K562 (cell line): ENCODE measurements around the gene EYA4. TPM values are rescaled to one million over a fixed set of nuclear protein-coding genes. Genes with fewer than 3 reads are reported as not detected.

Source experiments
- ATAC-seq: fragments of 200-7000 bp; cut with Tn5 transposase; 3 replicates; pipeline ENCODE4 v1.9.1; 2020; ENCODE audit warnings: moderate library complexity
- BruUV-seq: library from RNA; stranded (reverse); fragments of 400-500 nt; replicated peaks from 2 replicates; lab custom pipeline; 2021; lab: Mats Ljungman, UMichigan
- CTCF ChIA-PET: fragments of 300-600 bp; formaldehyde crosslinking; extraction: SDS; loops from one replicate; lab custom pipeline; 2021; ENCODE audit warnings: low intra/inter-chr PET ratio; lab: Yijun Ruan, JAX
- POLR2A ChIA-PET: fragments of 300-600, 350-650 bp; sonication (Branson Sonifier 250); formaldehyde crosslinking; extraction: SDS; loops from one replicate; lab custom pipeline; 2021; ENCODE audit warnings: antibody characterized with exemption, inconsistent platforms; lab: Yijun Ruan, JAX
- DNase-seq, 4 experiments: peaks; one replicate each; pipeline versions ENCODE4 v3.0.0 to v3.0.0-alpha.2; 2011 to 2018; ENCODE audit warnings: low spot score in 3 of 4, mixed read lengths in 3 of 4; ENCODE audit errors: extremely low read depth in 1 of 4
- FAIRE-seq: peaks from 2 replicates; lab custom pipeline; 2011; peaks lifted over from hg19 to GRCh38; lab: Jason Lieb, UNC
- H2AFZ ChIP-seq: 2 replicates; pipeline ENCODE4 v1.6.0; 2011; ENCODE audit warnings: low read depth, low read length, control low read depth, inconsistent platforms
- H3K27ac ChIP-seq: fragments of 200-600 bp; 3 replicates; pipeline ENCODE4 v1.8.0; 2011; ENCODE audit warnings: low read depth, mild to moderate bottlenecking, control low read depth, inconsistent platforms, low read length, moderate library complexity, mixed read lengths; ENCODE audit errors: extremely low read depth
- H3K27me3 ChIP-seq, 2 experiments: fragments of 300-600 bp in 1 of 2; 2 replicates in 1 of 2; 3 replicates in 1 of 2; pipeline versions ENCODE4 v1.6.0 to v1.8.0; 2011; ENCODE audit warnings: inconsistent platforms in 2 of 2, low read length in 2 of 2, mild to moderate bottlenecking in 1 of 2, mixed read lengths in 1 of 2, moderate library complexity in 1 of 2; ENCODE audit not compliant: control insufficient read depth in 2 of 2, insufficient read depth in 2 of 2
- H3K36me3 ChIP-seq: fragments of 300-600 bp; 3 replicates; pipeline ENCODE4 v1.8.0; 2011; ENCODE audit warnings: mild to moderate bottlenecking, low read length, inconsistent platforms; ENCODE audit not compliant: control insufficient read depth, insufficient read depth
- H3K4me1 ChIP-seq, 2 experiments: fragments of 200-600 bp in 1 of 2; replicated peaks in 1 of 2; 2 replicates in 1 of 2; 3 replicates in 1 of 2; pipeline versions ENCODE4 v1.5.1 to v1.8.0; 2011; ENCODE audit warnings: inconsistent platforms in 2 of 2, low read length in 2 of 2, mild to moderate bottlenecking in 1 of 2, mixed read lengths in 1 of 2, moderate library complexity in 1 of 2; ENCODE audit not compliant: control insufficient read depth in 2 of 2, insufficient read depth in 2 of 2
- H3K4me2 ChIP-seq: 2 replicates; pipeline ENCODE4 v1.6.1; 2011; ENCODE audit warnings: low read length, control low read depth, inconsistent platforms, mixed read lengths; ENCODE audit not compliant: insufficient read depth
- H3K4me3 ChIP-seq: fragments of 200-600 bp; sonication (generic), shearing (Covaris generic); 2 replicates; pipeline ENCODE4 v1.5.1; 2016; ENCODE audit warnings: control low read depth, inconsistent platforms
- H3K79me2 ChIP-seq: fragments of 200-600 bp; 3 replicates; pipeline ENCODE4 v1.8.0; 2011; ENCODE audit warnings: low read length, inconsistent platforms; ENCODE audit not compliant: control insufficient read depth, insufficient read depth
- H3K9ac ChIP-seq, 2 experiments: 2 replicates each; pipeline versions ENCODE4 v1.6.0 to v1.6.1; 2011; ENCODE audit warnings: low read depth in 2 of 2, low read length in 2 of 2, control low read depth in 1 of 2, inconsistent platforms in 1 of 2, mild to moderate bottlenecking in 1 of 2, mixed read lengths in 1 of 2; ENCODE audit not compliant: insufficient read depth in 1 of 2
- H3K9me1 ChIP-seq: one replicate; pipeline ENCODE4 v1.6.0; 2011; ENCODE audit warnings: inconsistent platforms, mild to moderate bottlenecking, low read length, moderate library complexity; ENCODE audit not compliant: control insufficient read depth, insufficient read depth
- H3K9me3 ChIP-seq: replicated peaks from 2 replicates; pipeline ENCODE4 v1.5.1; 2011; ENCODE audit warnings: low read depth, low read length, inconsistent platforms; ENCODE audit not compliant: control insufficient read depth, insufficient read depth
- H4K20me1 ChIP-seq: replicated peaks from 2 replicates; pipeline ENCODE4 v1.6.1; 2011; ENCODE audit warnings: low read length, inconsistent platforms, mixed read lengths; ENCODE audit not compliant: control insufficient read depth, insufficient read depth
- ARID1B ChIP-seq: fragments of 450-650 bp; IDR thresholded peaks from 2 replicates; pipeline ENCODE4 v1.6.1; 2016; ENCODE audit warnings: antibody characterized with exemption, mild to moderate bottlenecking, inconsistent platforms
- JUNB ChIP-seq: fragments of 450-650 bp; formaldehyde crosslinking; conservative IDR thresholded peaks from 2 replicates; pipeline ENCODE4 v1.4.0; 2020; ENCODE audit warnings: mild to moderate bottlenecking
- MAFK ChIP-seq: IDR thresholded peaks from 2 replicates; pipeline ENCODE4 v1.6.1; 2011; ENCODE audit warnings: low read length, improper control_type of control experiment
- NR3C1 ChIP-seq: sonication (generic); formaldehyde crosslinking; IDR thresholded peaks from 2 replicates; pipeline ENCODE4 v1.8.1; 2022; ENCODE audit warnings: missing genetic modification reagents
- POLR3A ChIP-seq: IDR thresholded peaks from 2 replicates; pipeline ENCODE4 v1.6.1; 2011; ENCODE audit warnings: borderline replicate concordance, mild to moderate bottlenecking, moderate library complexity; ENCODE audit not compliant: insufficient read length, insufficient read depth; ENCODE audit errors: extremely low read depth
- SIRT6 ChIP-seq: IDR thresholded peaks from one replicate; pipeline ENCODE4 v1.6.1; 2012; ENCODE audit warnings: low read depth, mild to moderate bottlenecking, control low read depth, inconsistent platforms, low read length, moderate library complexity
- ZBED1 ChIP-seq: IDR thresholded peaks from 2 replicates; pipeline ENCODE4 v1.6.1; 2014
- ZNF316 ChIP-seq: fragments of 450-650 bp; IDR thresholded peaks from 2 replicates; pipeline ENCODE4 v1.6.1; 2016
- WGBS: fragments of 100-300 bp; shearing (Covaris generic); methylation state at CpG from one replicate; pipeline ENCODE4 v1.1.6; 2016; ENCODE audit warnings: low coverage, mixed read lengths; ENCODE audit not compliant: insufficient coverage; ENCODE audit errors: missing lambda C conversion rate; 5-methylcytosine and 5-hydroxymethylcytosine counted together
- in situ Hi-C: fragments of 300-500 bp; cut with MboI; formaldehyde crosslinking; loops from 4 replicates; pipeline ENCODE4 v1.15.0; 2018; ENCODE audit warnings: inconsistent platforms, mixed read lengths
- intact Hi-C: fragments of 100-400 bp; cut with micrococcal nuclease; formaldehyde crosslinking; loops from 2 replicates; pipeline ENCODE4 v1.14.2; 2022
- polyA plus RNA-seq, 8 experiments: library from polyadenylated mRNA; depleted of rRNA in 4 of 8; stranded (reverse) in 5 of 8; unstranded in 3 of 8; fragments of >200 nt; fragmentation: Nextera tagmentation in 2 of 8; fragmentation: Illumina TruSeq in 1 of 8; extraction: Ambion mirVana in 2 of 8; extraction: Trizol in 1 of 8; gene quantifications; 2 replicates each; pipeline versions ENCODE4 v1.2.1 to v1.2.3, GENCODE V29; 2011 to 2014; ENCODE audit warnings: inconsistent platforms in 1 of 8, missing spikeins in 1 of 8
- total RNA-seq, 7 experiments: library from RNA; depleted of rRNA in 6 of 7; stranded (reverse); fragments of >200 nt in 6 of 7; fragmentation: Illumina TruSeq in 2 of 7; extraction: Trizol in 2 of 7; gene quantifications; 2 replicates each; pipeline versions ENCODE4 v1.2.1 to v1.2.3, GENCODE V29; 2011 to 2021; ENCODE audit warnings: low replicate concordance in 1 of 7
- TF ChIP-seq, protein P1 (sequence below): sonication (generic); formaldehyde crosslinking; IDR thresholded peaks from 2 replicates; pipeline ENCODE4 v1.8.0; 2023; ENCODE audit warnings: missing genetic modification reagents, mild to moderate bottlenecking, borderline replicate concordance
- TF ChIP-seq, protein P2 (sequence below): sonication (generic); formaldehyde crosslinking; IDR thresholded peaks from 2 replicates; pipeline ENCODE4 v1.8.1; 2023; ENCODE audit warnings: mild to moderate bottlenecking, missing genetic modification reagents

The EYA4 gene
- total and polyA plus RNA-seq, 9 of the 15 experiments (the other 6 are each of a cell fraction or from before 2014, with no cell fraction given), result 0.03 to 0.04 TPM; not detected in 7

DNA sequence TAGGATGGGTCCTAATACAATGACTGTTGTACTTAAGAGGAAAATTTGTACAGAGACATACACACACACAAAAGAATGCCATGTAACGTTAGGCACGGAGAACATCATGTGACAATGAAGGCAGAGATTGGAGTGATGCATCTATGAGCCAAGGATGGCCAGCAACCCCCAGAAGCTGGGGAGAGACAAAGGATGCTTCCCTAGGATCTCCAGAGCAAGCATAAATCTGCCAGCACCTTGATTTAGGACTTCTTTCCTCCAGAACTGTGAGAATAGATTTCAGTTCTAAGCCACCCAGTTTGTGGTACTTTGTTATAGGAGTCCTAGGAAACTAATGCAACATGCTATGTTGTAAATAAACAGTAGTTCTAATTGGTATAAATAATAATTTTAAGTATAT lies 25.0 kb downstream of the EYA4 start:
- H3K27me3 ChIP-seq, result no peaks in the 10 kb centered on the region
- ATAC-seq, result no peak
- H3K9ac ChIP-seq, result no peak overlapping the region
- FAIRE-seq, result no peak
- H2AFZ ChIP-seq, result no peak overlapping the region
- H3K4me2 ChIP-seq, result no peak overlapping the region
- ChIA-PET CTCF (no interaction called here), POLR2A (no interaction called here)
- intact Hi-C loops, result no loop called here
- no peaks in the 10 kb centered on the region for H3K4me1 ChIP-seq
- H3K36me3 ChIP-seq, result no peaks in the 10 kb centered on the region
- H3K9me1 ChIP-seq, result no peaks in the 10 kb centered on the region
- no peaks in the 10 kb centered on the region for H3K9me3 ChIP-seq
- no peaks in the 10 kb centered on the region for H3K79me2 ChIP-seq
- no peak overlapping the region for H3K27ac ChIP-seq
- H4K20me1 ChIP-seq, result no peaks in the 10 kb centered on the region
- in situ Hi-C loops, result no loop called here
- H3K4me3 ChIP-seq, result no peak overlapping the region
- DNase-seq, result no peak
- WGBS, result 4% methylated on average over 2 of the region's 2 CpGs
- no TSS peak for BruUV-seq
- TF ChIP-seq POLR3A (no peak), JUNB (CRISPR knock-in tag) (no peak), ARID1B (no peak), MAFK (no peak), SIRT6 (no peak), ZNF316 (no peak), ZBED1 (no peak), NR3C1 (CRISPR knock-in tag) (no peak)
- TF ChIP-seq, protein P1, sequence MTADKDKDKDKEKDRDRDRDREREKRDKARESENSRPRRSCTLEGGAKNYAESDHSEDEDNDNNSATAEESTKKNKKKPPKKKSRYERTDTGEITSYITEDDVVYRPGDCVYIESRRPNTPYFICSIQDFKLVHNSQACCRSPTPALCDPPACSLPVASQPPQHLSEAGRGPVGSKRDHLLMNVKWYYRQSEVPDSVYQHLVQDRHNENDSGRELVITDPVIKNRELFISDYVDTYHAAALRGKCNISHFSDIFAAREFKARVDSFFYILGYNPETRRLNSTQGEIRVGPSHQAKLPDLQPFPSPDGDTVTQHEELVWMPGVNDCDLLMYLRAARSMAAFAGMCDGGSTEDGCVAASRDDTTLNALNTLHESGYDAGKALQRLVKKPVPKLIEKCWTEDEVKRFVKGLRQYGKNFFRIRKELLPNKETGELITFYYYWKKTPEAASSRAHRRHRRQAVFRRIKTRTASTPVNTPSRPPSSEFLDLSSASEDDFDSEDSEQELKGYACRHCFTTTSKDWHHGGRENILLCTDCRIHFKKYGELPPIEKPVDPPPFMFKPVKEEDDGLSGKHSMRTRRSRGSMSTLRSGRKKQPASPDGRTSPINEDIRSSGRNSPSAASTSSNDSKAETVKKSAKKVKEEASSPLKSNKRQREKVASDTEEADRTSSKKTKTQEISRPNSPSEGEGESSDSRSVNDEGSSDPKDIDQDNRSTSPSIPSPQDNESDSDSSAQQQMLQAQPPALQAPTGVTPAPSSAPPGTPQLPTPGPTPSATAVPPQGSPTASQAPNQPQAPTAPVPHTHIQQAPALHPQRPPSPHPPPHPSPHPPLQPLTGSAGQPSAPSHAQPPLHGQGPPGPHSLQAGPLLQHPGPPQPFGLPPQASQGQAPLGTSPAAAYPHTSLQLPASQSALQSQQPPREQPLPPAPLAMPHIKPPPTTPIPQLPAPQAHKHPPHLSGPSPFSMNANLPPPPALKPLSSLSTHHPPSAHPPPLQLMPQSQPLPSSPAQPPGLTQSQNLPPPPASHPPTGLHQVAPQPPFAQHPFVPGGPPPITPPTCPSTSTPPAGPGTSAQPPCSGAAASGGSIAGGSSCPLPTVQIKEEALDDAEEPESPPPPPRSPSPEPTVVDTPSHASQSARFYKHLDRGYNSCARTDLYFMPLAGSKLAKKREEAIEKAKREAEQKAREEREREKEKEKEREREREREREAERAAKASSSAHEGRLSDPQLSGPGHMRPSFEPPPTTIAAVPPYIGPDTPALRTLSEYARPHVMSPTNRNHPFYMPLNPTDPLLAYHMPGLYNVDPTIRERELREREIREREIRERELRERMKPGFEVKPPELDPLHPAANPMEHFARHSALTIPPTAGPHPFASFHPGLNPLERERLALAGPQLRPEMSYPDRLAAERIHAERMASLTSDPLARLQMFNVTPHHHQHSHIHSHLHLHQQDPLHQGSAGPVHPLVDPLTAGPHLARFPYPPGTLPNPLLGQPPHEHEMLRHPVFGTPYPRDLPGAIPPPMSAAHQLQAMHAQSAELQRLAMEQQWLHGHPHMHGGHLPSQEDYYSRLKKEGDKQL (CRISPR knock-in tag), result no peak
- TF ChIP-seq, protein P2, sequence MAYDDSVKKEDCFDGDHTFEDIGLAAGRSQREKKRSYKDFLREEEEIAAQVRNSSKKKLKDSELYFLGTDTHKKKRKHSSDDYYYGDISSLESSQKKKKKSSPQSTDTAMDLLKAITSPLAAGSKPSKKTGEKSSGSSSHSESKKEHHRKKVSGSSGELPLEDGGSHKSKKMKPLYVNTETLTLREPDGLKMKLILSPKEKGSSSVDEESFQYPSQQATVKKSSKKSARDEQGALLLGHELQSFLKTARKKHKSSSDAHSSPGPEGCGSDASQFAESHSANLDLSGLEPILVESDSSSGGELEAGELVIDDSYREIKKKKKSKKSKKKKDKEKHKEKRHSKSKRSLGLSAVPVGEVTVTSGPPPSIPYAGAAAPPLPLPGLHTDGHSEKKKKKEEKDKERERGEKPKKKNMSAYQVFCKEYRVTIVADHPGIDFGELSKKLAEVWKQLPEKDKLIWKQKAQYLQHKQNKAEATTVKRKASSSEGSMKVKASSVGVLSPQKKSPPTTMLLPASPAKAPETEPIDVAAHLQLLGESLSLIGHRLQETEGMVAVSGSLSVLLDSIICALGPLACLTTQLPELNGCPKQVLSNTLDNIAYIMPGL (CRISPR knock-in tag), result no peak
